HG02870 (cell line): ENCODE data around the gene EBNA1BP2.
"Not testable (repeated sequence)": the region's sequence is repeated elsewhere in the genome, so short reads cannot be mapped to it uniquely, and the experiment has no call there.

ENCODE experiments used
- ATAC-seq: cut with Tn5 transposase; IDR thresholded peaks from one replicate; pipeline ENCODE4 v1.9.1; 2021; ENCODE audit warnings: mild to moderate bottlenecking, moderate library complexity; ENCODE audit not compliant: unreplicated experiment

Gene EBNA1BP2

DNA sequence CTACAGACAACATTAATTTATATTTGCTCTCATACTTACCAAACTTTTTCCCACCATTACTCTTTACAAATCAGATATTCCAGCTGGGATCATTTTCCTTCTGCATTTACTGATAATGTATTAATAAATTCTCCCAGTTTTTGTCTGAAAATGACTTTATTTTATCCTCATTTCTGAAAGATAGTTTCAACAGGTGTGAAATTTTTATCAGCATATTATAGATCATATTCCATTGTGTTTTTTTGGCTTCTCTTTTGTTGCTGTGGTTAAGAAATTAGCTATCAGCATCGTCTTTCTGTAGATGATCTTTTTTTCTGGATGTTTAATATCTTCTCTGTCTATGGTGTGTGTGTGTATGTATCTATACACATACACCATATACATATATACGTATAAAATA is 2.8 kb upstream of the EBNA1BP2 start:
- ATAC-seq, result no peak

DNA sequence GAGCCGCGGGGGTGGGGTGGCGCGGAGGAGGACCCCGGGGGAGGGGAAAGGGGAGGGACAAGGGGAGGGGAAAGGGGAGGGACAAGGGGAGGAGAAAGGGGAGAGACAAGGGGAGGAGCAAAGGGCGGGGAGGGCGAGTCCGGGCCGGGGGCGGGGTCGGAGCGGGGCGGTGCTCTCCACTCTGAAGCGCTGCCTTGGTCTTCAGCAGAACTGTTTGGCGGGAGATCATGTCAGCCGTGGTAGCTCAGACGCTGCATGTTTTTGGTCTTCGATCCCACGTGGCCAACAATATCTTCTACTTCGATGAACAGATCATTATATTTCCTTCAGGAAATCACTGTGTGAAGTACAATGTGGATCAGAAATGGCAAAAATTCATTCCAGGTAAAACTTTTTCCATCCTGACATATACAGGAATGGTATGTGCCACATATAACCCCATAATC is 460 bp upstream of the EBNA1BP2 start:
- peak; percentile 38 for ATAC-seq

DNA sequence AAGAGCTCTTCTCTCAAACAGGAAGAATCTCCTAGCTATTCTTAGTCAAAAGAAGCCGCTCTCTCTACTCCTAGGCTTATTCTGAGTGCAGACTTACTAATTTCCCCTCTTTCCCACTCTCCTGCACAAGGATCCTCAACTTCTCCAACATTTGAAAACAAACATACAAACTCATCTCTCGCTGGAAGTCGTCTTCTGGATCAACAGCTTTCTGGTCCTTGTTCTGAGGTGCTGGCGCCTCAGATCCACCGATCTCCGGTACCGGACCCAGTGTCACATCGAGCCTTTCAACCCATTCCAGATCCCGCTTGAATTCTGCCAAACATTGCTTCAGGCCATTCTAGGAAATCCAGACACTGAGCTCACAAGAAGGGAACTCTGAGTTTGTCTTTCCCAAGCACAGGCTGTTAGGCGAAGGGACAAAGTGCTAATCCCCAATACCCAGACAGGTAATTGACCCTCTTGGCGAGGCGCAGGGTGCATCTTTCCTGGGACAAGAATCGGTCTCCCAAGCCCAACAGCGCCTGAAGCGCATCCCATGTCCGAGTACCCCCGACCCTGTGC is 696 bp downstream of the EBNA1BP2 start:
- ATAC-seq, result no peak

DNA sequence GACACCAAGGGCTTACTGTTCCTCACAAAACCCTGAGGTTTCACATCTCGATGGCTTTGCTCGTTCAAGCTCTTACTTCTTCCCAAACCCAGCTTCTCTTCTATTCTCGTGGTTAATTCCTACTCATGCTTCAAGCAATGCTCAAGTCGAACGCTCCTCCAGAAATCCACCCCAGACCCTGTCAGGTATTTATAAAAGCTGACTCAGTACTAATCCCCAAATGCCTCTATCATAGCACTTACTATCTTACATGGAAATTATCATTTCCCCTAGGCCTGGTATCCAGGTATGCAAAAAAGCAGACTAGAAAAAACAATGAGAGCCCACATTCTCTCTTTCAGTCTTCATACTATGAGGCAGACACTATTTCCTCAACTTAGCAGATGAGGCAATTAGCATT is 6.3 kb downstream of the EBNA1BP2 start:
- ATAC-seq, result no peak

DNA sequence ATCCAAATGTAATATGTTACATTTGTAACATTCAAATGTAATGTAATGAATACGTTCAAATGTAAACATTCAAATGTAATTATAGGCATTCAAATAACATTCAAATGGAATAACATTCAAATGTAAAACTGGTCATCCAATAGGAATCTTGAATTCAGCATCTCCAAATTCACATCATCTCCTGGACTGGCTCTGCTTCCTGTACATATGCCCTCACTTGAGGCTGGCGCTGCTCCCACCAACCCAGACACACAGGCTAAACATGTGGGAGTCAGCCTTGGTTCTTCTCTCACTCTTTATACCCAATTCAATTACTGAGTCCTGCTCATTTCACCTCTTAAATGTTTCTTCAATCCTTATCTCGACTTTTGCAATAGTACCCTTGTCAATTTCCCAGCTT is 6.9 kb downstream of the EBNA1BP2 start:
- ATAC-seq, result no peak

DNA sequence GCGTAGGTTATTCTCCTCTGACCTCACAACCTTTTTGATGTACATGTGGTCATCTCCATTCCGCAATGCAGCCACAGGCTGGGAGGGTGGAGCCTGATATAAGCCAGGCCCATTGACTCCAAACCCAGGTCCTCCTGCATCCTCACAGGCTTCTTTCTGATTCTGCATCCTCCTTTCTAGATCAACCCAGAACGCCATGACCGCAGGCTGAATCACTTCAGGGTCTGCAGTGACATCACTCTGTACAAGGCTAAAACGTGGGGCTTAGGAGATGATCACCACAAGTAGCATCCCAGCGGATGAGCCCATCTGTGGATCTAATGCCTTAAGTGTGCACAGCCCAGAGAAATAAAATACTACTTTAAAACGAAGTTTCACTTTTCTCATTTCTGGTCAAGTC is 16.1 kb downstream of the EBNA1BP2 start:
- ATAC-seq, result no peak

DNA sequence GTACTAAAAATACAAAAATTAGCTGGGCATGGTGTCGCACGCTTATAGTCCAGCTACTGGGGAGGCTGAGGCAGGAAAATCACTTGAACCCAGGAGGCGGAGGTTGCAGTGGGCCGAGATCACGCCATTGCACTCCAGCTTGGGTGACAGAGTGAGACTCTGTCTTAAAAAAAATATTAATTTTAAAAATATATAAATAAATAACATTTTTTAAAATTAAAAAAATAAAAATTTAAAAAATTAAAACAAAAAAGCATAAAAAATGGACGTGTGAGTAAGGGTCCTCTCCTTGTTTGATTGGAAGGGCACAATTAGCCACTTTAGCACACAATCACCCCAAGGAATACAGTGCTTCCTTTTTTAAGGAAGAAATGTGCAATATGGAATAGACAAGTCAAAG is 18.6 kb downstream of the EBNA1BP2 start:
- ATAC-seq, result no peak

DNA sequence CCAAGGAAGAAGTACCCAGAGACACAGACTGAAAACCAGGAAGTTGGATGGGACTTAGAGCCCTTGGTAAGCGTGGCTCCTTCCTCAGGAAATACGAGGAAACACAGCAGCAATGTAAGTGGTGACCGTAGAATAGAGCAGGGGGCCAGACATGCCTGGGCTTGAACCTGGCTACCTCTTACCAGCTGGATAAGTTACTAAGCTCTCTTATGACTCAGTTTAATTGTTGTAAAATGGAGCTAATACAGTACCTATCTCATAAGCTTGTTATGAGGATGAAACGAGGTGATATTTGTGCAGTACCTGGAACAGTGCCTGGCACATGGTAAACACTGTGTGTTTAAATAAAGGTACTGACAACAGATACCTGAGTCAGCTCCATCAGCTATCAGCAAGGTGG is 19.2 kb downstream of the EBNA1BP2 start:
- ATAC-seq, result no peak

DNA sequence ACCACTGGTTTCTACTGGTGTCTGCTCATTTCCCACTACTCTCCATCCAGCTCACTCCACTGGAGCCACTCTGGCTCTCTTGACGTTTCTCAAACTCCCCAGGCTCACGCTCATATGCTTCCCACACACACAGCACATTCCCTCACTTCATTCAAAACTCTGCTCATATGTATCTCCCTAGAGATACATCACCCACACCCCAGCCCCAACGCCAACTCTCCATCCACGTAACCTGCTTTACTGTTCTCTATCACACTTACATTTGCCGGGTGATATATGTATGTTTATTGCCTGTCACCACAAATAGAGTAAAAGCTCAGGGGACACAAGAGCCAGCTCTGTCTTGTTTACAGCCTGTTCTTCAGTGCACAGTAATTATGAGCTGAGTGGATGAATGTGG is 22.2 kb downstream of the EBNA1BP2 start:
- no peak for ATAC-seq

DNA sequence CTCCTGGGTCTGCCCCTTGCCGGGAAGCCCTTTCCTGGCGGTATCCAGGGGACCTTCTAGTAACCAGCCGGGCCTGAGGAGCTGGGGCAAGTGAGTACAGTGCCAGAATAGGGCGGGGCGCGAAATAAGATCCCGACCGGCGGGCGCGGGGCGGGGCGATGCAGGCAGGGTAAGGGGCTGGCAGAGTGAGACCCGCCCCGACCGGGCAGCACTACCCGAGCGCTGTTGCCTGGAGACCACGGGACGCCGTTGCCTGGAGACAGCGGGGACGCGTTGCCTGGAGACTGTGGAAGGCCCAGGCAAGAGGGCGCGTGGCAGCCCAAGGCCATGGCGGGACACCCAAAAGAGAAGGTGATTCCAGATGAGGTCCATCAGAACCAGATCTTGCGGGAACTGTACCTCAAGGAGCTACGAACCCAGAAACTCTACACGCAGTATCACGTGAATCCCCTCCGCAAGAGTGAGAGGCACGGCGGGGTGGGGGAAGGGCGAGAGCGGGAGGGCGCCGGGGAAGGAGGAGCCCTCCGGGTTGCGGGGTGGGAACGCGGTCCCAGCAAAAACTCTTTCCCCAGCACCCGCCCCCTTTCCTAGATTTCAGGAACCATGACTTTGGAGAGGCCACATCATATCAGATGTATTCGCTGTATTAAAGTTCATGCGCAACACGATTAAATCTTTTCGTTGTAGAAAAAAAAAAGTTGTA is 24.3 kb downstream of the EBNA1BP2 start:
- ATAC-seq, result no peak

DNA sequence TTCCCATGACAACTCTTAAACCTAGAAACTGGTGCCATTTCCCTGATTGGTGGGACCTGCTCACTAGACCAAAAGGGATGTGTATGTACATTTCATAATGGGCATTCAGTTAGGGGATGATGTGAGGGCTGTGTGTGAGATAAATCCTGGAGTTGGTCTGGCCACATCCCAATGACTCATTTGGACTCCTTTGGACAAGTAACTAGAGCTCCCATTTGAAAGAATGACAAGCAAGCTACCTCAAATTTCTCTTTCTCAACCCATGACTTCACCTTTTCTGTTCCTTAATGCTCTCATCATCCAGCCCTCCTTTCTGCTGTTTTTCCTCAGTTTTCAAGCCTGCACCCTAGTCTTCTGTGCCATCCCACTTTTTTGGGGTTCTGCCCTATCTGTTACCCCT is 27.9 kb downstream of the EBNA1BP2 start:
- ATAC-seq, result no peak

DNA sequence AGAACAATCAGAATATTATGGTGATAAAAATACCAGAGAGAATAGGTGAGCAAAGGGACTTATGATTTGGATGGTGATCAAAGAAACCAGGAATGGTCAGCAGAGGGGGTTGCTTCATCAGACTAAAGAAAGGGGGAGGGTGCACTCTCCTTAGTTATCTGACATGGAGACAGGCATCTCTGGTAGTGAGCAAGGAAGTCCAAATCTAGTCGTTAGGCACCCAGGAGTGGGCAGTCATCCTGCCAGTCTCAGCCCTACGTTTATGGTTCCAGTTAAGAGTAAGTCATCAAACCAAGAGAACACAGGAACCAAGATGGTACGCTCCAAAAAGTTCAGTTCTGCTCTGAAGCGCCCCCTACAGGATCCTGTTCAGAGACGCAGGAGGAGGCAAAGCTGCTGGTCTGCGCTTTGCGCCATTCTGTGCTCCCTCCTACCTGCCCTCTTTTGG is 28.6 kb downstream of the EBNA1BP2 start:
- no peak for ATAC-seq

DNA sequence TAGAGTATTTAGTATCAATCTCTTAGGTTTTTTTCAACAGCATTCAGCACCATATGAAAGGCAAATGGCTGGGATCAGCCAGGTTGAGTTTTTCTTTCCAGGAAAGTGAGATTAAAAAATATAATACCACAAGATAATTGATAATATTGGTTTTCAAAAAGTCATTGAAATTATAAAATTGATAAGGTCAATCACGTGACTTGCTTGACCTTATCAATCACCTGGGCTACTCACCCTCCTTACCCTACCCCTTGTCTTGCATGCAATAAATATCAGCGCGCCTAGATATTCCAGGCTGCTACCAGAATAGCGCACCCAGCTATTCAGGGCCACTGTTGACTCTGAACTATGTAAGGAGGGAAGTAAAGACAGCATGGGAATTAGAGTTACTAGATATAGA is 31.5 kb downstream of the EBNA1BP2 start:
- no peak for ATAC-seq

DNA sequence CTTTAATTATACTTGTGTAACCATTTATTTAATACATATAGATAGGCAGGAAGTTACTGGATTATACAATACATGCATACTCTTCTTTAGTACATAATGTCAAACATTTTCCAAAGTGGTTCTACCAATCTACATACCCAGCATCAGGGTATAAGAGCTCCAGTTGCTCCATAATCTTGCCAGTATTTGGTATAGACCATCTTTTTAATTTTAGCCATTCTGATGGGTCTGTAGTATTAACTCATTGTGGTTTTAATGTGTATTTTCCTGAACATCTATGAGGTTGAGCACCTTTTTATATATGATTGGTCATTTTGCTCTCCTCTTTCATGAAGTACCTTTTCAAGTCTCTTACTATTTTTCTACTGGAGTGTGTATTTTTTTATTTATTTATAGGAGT is 32.1 kb downstream of the EBNA1BP2 start:
- ATAC-seq, result no peak

DNA sequence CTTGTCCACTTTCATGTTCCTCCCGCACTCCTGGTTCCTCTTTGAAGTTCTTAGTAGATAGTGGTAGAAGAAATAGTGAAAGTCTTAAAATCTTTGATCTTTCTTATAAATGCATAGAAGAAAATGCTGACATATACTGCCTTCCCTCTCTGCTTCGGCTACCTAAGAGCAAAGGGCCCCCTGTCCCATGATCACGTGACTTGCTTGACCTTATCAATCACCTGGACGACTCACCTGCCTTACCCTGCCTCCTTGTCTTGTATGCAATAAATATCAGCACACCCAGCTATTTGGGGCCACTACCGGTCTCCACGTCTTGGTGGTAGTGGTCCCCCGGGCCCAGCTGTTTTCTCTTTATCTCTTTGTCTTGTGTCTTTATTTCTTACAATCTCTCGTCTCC is 32.8 kb downstream of the EBNA1BP2 start:
- ATAC-seq, result not testable (repeated sequence)

DNA sequence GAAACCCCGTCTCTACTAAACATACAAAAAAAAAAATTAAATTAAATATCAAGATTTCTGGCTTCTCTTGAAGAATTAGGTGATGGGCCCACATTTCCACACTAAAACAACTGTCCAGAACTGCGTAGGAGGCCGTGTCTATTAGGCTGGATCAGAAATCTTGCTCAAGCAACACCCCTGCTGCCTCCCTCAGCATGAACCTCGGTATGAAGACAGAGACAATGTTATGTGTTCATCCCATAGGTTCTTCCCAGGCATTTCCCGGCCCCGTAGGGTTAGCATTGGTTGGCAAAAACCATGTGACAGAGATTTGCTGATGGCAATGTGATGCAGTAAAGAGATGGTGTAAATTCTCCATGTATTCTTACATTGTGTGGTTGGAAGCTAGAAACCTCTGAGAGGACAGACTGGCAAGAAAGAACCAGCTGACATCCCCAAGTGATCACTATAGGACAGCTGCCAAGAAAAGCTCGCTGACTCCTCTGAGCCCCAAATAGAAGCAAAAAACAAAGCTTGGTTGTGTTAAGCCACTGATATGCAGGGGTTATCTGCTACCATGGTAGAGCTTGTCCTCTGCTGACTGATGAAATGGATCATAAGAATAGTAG is 34.5 kb downstream of the EBNA1BP2 start:
- ATAC-seq, result no peak

DNA sequence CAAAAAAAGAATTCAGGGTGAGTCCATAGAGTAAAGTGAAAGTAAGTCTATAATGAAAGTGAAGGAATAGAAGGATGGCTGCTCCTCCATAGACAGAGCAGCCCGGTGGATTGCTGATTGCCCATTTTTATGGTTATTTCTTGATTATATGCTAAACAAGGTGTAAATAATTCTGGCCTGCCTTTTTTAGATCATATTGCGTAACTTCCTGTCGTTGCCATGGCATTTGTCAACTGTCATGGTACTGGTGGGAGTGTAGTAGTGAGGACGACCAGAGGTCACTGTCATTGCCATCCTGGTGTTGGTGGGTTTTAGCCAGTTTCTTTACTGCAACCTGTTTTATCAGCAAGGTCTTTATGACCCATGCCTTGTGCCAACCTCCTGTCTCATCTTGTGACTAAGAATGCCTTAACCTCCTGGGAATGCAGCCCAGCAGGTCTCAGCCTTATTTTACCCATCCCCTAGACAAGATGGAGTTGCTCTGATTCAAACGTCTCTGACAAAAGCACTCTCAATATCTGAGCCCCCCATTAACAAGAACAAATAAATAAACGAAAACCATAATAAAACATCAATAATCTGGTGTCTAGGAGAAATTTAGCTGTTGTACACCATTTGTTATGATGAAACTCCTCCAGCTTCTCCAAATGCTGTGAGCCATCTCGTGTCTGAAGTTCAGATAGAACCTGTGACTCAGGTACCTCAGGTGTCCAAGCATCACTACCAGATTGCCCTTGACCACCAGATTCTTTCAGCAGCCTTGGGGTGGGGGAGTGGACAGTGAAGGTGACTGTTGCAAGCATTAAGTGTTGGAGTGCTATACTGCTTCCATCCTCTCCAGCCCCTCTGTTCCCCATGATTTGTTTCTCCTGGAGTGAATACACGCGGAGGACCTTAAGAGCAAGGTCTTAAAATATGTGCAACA is 36.0 kb downstream of the EBNA1BP2 start:
- ATAC-seq, result no peak

DNA sequence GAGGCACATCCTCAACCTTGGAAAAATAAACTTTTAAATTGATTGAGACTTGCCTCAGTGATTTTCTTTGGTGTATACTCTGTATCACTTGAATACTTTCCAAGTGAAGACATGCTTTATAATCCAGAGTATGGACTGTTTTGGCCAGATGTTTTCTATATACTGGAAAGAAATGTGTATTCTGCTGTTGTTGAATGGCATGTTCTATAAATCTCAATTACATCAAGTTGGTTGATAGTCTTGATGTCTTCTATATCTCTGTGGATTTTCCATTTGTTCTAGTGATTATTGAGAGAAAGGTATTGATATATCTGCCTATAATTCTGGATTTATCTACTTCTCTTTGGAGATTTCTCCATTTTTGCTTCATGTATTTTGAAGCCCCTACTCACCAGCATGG is 37.5 kb downstream of the EBNA1BP2 start:
- no peak for ATAC-seq

DNA sequence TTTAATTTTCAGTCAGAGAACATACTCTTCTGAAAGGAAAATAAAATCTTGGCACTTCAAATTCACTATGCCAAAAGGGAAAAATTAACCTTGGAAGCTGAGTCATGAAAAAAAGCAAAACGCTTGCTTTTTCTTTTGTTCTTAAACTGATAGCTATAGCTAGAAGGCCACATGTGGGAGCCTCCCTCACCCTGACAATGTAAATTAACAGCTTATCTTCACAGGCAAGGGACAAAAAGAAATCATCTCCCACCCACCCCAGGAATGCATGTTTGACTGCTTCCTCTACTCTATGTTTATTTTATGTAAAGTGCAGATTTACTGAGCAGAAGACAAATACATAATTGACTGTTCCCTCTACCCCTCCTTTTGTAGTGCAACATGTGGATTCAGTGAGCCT is 38.0 kb downstream of the EBNA1BP2 start:
- ATAC-seq, result no peak

DNA sequence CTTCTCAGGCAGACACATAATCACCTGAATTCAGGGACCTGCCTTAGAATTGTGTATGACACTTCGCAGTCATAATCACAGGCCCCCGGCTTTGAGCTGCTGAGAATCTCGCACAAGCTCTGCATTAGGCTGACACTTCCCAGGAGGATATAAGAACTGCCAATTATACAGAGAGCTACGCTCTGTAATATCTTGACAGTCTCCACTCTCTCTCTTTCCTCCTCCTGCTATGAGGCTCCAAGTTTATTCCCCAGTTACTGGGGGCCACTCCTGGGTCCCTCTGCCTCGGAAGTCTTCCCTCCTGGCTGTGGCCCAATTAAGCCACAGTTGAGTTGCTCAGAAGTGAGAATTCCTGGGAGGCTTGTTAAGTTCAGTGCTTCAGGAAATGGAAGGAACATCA is 42.7 kb downstream of the EBNA1BP2 start:
- ATAC-seq, result no peak

DNA sequence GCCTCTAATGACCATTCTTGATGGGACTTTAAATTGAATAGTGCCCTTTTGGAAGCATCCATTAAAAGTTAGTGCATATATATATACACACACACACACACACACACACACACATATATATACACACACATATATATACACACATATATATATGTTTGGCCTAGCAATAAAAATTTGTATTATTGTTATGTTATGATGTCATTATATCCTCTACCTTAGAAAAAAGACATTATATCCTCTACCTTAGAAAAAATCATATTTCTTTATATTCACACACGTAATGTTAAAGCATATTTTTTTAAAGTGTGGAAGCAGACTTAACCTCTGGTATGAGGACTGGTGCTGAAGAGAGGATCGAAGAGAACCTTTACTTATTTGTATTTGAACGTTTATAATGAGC is 43.3 kb downstream of the EBNA1BP2 start:
- ATAC-seq, result no peak
